NB4 (cell line): ENCODE measurements around the gene RAP2A.

Source experiments
- DNase-seq: peaks from one replicate; pipeline ENCODE4 v3.0.0; 2010; ENCODE audit warnings: low read depth
- H3K4me3 ChIP-seq: one replicate; pipeline ENCODE4 v1.5.1; 2011; ENCODE audit warnings: mild to moderate bottlenecking, low read depth, low read length, moderate library complexity
- CTCF ChIP-seq: IDR thresholded peaks from one replicate; pipeline ENCODE4 v1.5.1; 2012; ENCODE audit warnings: low read depth, low read length
- MAX ChIP-seq: IDR thresholded peaks from 2 replicates; pipeline ENCODE4 v1.6.1; 2011; ENCODE audit warnings: low read depth, low read length
- MYC ChIP-seq: IDR thresholded peaks from 2 replicates; pipeline ENCODE4 v1.6.1; 2011; ENCODE audit warnings: low read depth, low read length
- POLR2A ChIP-seq: IDR thresholded peaks from 2 replicates; pipeline ENCODE4 v1.6.1; 2011; ENCODE audit warnings: mild to moderate bottlenecking; ENCODE audit not compliant: insufficient read length; ENCODE audit errors: extremely low read depth

Gene RAP2A

GRCh38 chr13:97459215-97459777 lies 25.3 kb downstream of the RAP2A start:
- no peak for DNase-seq
- no peak overlapping the region for H3K4me3 ChIP-seq
- TF ChIP-seq POLR2A (no peak), MYC (no peak), CTCF (no peak), MAX (no peak)

- no peak for DNase-seq
- TF ChIP-seq MYC (no peak), MAX (no peak), CTCF (no peak), POLR2A (no peak)
- no peak overlapping the region for H3K4me3 ChIP-seq
Observed at GRCh38 chr13:97460004-97460775, 26.2 kb downstream of the RAP2A start.

GRCh38 chr13:97460853-97461252 lies 26.9 kb downstream of the RAP2A start:
- TF ChIP-seq MAX (no peak), MYC (no peak), CTCF (no peak), POLR2A (no peak)
- no peak overlapping the region for H3K4me3 ChIP-seq
- no peak for DNase-seq

- H3K4me3 ChIP-seq, result no peak overlapping the region
- TF ChIP-seq MAX (no peak), CTCF (no peak), POLR2A (no peak), MYC (no peak)
- no peak for DNase-seq
Observed at GRCh38 chr13:97464561-97464960, 30.6 kb downstream of the RAP2A start.

GRCh38 chr13:97466722-97467121 lies 32.8 kb downstream of the RAP2A start:
- DNase-seq, result no peak
- no peak for TF ChIP-seq POLR2A
- TF ChIP-seq MAX, result no peak
- no peak for TF ChIP-seq CTCF
- TF ChIP-seq MYC, result no peak
- no peak overlapping the region for H3K4me3 ChIP-seq
